ENCODE measurements around the gene ARNT2.

- no peak for TF ChIP-seq CTCF (IDR thresholded peaks at IDR 0.05)
- TF ChIP-seq POLR2A (IDR thresholded peaks at IDR 0.05): no peak
- no peak for TF ChIP-seq POLR2AphosphoS5 (IDR thresholded peaks at IDR 0.05; ENCODE audit: insufficient read depth in 1 of 2, low read depth in 1 of 2)
Measured at GRCh38 chr15:80562846-80563245, 158.7 kb downstream of the ARNT2 start.

All from vagina (tissue), 2 donors.